Activated effector memory CD4-positive, alpha-beta T cell treated with Interleukin-2 at 50 U/mL for 16 hours (primary cell): Measurements from ENCODE around the gene URGCP.
"Not testable (repeated sequence)": the region's sequence is repeated elsewhere in the genome, so short reads cannot be mapped to it uniquely, and the experiment has no call there.

Experiments used
- DNase-seq: peaks from one replicate; pipeline ENCODE4 v3.0.0-alpha.2; 2020

URGCP gene

GRCh38 chr7:43915907-43916306 lies 9.5 kb upstream of the URGCP start:
- no peak for DNase-seq

GRCh38 chr7:43914795-43915194 lies 8.4 kb upstream of the URGCP start:
- DNase-seq, result no peak

- peak; percentile 7 for DNase-seq
These were observed 453 bp downstream of the URGCP start for GRCh38 chr7:43905956-43906330.

GRCh38 chr7:43905209-43905946 lies 1.0 kb downstream of the URGCP start:
- no peak for DNase-seq

- no peak for DNase-seq
These were observed 1.7 kb downstream of the URGCP start for GRCh38 chr7:43904533-43905208.

- no peak for DNase-seq
These were observed 3.8 kb downstream of the URGCP start for GRCh38 chr7:43902542-43903054.

- DNase-seq, result not testable (repeated sequence)
These were observed 7.8 kb downstream of the URGCP start for GRCh38 chr7:43898571-43898970.

GRCh38 chr7:43895847-43896415 lies 10.5 kb downstream of the URGCP start:
- no peak for DNase-seq

GRCh38 chr7:43891069-43891955 lies 15.1 kb downstream of the URGCP start:
- no peak for DNase-seq

- DNase-seq, result no peak
These were observed 15.9 kb downstream of the URGCP start for GRCh38 chr7:43890468-43890867.

GRCh38 chr7:43888993-43889945 lies 17.1 kb downstream of the URGCP start:
- DNase-seq, result no peak

- no peak for DNase-seq
These were observed 21.8 kb downstream of the URGCP start for GRCh38 chr7:43884617-43885016.

GRCh38 chr7:43884209-43884608 lies 22.2 kb downstream of the URGCP start:
- no peak for DNase-seq

GRCh38 chr7:43880596-43880995 lies 25.8 kb downstream of the URGCP start:
- no peak for DNase-seq

- DNase-seq, result no peak
These were observed 26.9 kb downstream of the URGCP start for GRCh38 chr7:43879477-43879876.

- no peak for DNase-seq
These were observed 27.5 kb downstream of the URGCP start for GRCh38 chr7:43878867-43879266.

- no peak for DNase-seq
These were observed 28.2 kb downstream of the URGCP start for GRCh38 chr7:43877968-43878864.

- no peak for DNase-seq
These were observed 29.2 kb downstream of the URGCP start for GRCh38 chr7:43876976-43877745.

GRCh38 chr7:43876241-43876640 lies 30.2 kb downstream of the URGCP start:
- no peak for DNase-seq

- DNase-seq, result no peak
These were observed 33.1 kb downstream of the URGCP start for GRCh38 chr7:43873300-43873699.
